Measurements from ENCODE around the gene COL13A1. TPM values are rescaled to one million over a fixed set of nuclear protein-coding genes. Genes with fewer than 3 reads are reported as not detected.

COL13A1 gene
- total and polyA plus RNA-seq, 2 experiments from 2014 or later: 5.2 to 8.6 TPM

DNA sequence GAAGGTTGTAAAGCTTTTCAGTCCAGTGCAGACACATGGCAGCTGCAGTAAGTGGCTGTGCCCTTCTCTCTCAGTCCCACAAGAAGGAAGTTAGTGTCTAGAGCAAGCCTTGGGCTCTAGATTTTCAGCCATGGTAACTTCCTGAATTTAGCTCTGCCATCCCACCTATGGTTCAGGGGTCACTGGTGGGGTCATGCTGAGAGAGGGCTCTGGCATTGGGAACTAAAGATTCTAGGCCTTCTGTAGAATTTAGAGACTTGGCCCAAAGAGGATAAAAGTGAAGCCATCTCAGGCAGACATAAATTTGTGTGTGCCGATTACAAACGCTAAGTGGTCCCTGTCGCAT lies 113.5 kb downstream of the COL13A1 start:
- Histone ChIP-seq H3K4me3 (no peak overlapping the region), H3K4me2 (no peak overlapping the region), H3K27ac (ENCODE audit: low read depth) (no peak overlapping the region), H3F3A (replicated peaks; ENCODE audit: low read depth) (no peaks in the 10 kb centered on the region), H2AFZ (no peak overlapping the region), H3K4me1 (ENCODE audit: insufficient read depth) (no peaks in the 10 kb centered on the region; the same call in 1 of the 2 replicates), H3K36me3 (ENCODE audit: insufficient read depth) (no peaks in the 10 kb centered on the region), H4K20me1 (replicated peaks; ENCODE audit: insufficient read depth) (no peaks in the 10 kb centered on the region), H3K9me2 (ENCODE audit: insufficient read depth) (no peaks in the 10 kb centered on the region), H3K79me2 (replicated peaks; ENCODE audit: insufficient read depth) (no peaks in the 10 kb centered on the region), H3K27me3 (ENCODE audit: insufficient read depth) (no peaks in the 10 kb centered on the region)
- no peak for ATAC-seq
- Mint-ChIP-seq H3K4me3 (no peak overlapping the region), H3K4me1 (peaks cover 35% of the 10 kb centered on the region), H3K36me3 (ENCODE audit: low read depth) (no peaks in the 10 kb centered on the region), H3K9me3 (no peaks in the 10 kb centered on the region), H3K27me3 (ENCODE audit: insufficient read depth, low read depth, poor library complexity) (peaks cover 17% of the 10 kb centered on the region), H3K27ac (no peak overlapping the region)
- DNase-seq (ENCODE audit: low spot score): no peak
- TF ChIP-seq CREB1 (CRISPR knock-in tag; IDR thresholded peaks at IDR 0.05; ENCODE audit: low read depth): no peak
- TF ChIP-seq, protein P1, sequence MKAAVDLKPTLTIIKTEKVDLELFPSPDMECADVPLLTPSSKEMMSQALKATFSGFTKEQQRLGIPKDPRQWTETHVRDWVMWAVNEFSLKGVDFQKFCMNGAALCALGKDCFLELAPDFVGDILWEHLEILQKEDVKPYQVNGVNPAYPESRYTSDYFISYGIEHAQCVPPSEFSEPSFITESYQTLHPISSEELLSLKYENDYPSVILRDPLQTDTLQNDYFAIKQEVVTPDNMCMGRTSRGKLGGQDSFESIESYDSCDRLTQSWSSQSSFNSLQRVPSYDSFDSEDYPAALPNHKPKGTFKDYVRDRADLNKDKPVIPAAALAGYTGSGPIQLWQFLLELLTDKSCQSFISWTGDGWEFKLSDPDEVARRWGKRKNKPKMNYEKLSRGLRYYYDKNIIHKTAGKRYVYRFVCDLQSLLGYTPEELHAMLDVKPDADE (IDR thresholded peaks at IDR 0.05): no peak
- TF ChIP-seq, protein P2, sequence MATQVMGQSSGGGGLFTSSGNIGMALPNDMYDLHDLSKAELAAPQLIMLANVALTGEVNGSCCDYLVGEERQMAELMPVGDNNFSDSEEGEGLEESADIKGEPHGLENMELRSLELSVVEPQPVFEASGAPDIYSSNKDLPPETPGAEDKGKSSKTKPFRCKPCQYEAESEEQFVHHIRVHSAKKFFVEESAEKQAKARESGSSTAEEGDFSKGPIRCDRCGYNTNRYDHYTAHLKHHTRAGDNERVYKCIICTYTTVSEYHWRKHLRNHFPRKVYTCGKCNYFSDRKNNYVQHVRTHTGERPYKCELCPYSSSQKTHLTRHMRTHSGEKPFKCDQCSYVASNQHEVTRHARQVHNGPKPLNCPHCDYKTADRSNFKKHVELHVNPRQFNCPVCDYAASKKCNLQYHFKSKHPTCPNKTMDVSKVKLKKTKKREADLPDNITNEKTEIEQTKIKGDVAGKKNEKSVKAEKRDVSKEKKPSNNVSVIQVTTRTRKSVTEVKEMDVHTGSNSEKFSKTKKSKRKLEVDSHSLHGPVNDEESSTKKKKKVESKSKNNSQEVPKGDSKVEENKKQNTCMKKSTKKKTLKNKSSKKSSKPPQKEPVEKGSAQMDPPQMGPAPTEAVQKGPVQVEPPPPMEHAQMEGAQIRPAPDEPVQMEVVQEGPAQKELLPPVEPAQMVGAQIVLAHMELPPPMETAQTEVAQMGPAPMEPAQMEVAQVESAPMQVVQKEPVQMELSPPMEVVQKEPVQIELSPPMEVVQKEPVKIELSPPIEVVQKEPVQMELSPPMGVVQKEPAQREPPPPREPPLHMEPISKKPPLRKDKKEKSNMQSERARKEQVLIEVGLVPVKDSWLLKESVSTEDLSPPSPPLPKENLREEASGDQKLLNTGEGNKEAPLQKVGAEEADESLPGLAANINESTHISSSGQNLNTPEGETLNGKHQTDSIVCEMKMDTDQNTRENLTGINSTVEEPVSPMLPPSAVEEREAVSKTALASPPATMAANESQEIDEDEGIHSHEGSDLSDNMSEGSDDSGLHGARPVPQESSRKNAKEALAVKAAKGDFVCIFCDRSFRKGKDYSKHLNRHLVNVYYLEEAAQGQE (IDR thresholded peaks at IDR 0.05; ENCODE audit: unreplicated experiment): no peak
- no peak for TF ChIP-seq ZNF331 (CRISPR knock-in tag; IDR thresholded peaks at IDR 0.05; ENCODE audit: low read depth)
- no peak for TF ChIP-seq STAT1 (IDR thresholded peaks at IDR 0.05; ENCODE audit: unreplicated experiment)
- TF ChIP-seq ZNF114 (CRISPR knock-in tag; IDR thresholded peaks at IDR 0.05): no peak
- no peak for TF ChIP-seq EZH2 (IDR thresholded peaks at IDR 0.05; ENCODE audit: low read depth, unreplicated experiment)
- no peak for TF ChIP-seq NANOG (IDR thresholded peaks at IDR 0.05; ENCODE audit: borderline replicate concordance)
- no peak for TF ChIP-seq POLR2AphosphoS5 (IDR thresholded peaks at IDR 0.05; ENCODE audit: low read depth)
- TF ChIP-seq, protein P3, sequence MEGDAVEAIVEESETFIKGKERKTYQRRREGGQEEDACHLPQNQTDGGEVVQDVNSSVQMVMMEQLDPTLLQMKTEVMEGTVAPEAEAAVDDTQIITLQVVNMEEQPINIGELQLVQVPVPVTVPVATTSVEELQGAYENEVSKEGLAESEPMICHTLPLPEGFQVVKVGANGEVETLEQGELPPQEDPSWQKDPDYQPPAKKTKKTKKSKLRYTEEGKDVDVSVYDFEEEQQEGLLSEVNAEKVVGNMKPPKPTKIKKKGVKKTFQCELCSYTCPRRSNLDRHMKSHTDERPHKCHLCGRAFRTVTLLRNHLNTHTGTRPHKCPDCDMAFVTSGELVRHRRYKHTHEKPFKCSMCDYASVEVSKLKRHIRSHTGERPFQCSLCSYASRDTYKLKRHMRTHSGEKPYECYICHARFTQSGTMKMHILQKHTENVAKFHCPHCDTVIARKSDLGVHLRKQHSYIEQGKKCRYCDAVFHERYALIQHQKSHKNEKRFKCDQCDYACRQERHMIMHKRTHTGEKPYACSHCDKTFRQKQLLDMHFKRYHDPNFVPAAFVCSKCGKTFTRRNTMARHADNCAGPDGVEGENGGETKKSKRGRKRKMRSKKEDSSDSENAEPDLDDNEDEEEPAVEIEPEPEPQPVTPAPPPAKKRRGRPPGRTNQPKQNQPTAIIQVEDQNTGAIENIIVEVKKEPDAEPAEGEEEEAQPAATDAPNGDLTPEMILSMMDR (conservative IDR thresholded peaks at IDR 0.05; ENCODE audit: low read depth in 2 of 2): no peak
- no peak for TF ChIP-seq EZH2phosphoT487 (IDR thresholded peaks at IDR 0.05; ENCODE audit: unreplicated experiment)
- no peak for TF ChIP-seq JUNB (IDR thresholded peaks at IDR 0.05; ENCODE audit: unreplicated experiment)
